NCI-H1417 treated with DMSO at 0.1 percent for 48 hours (cell line): Measurements from ENCODE around the gene ABLIM3.

ENCODE experiments used
- DNase-seq: peaks from one replicate; lab custom pipeline; 2025; lab: John Stamatoyannopoulos, UW

ABLIM3 gene

GRCh38 chr5:149133795-149134777 is 7.2 kb upstream of the ABLIM3 start:
- no peak for DNase-seq

DNA sequence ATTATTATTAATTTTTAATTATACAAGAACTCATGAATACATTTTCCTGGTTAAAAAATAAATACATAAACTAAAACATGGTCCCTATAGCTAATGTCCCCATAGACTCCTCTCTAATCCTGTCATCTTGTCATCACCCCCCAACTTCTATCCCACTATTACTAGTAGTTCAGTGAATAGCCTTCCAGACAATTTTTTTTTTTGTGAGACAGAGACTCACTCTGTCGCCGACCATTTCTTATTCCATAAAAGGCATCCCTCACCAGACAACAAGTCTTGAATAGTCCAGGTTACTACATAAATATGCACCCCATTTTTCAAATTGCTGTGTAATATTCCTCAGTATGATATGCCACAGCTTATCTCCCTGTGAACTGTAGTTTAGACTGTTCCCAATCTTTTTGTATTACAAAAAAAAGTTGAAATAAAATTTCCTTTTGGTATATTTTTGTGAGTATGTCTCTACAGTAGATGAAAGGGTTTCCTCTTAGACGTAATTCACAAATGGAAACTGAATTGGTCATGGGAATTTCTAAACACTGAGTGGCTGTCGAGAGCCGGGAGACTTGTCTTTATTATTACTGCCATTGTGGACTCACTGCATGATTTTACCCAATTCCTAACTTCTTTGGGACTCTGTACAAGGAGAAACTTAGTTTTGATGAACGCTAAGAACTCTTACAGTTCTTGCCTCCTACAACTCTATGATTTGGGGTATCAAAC is 6.4 kb upstream of the ABLIM3 start:
- no peak for DNase-seq

GRCh38 chr5:149135536-149136201 is 5.6 kb upstream of the ABLIM3 start:
- DNase-seq, result no peak

DNA sequence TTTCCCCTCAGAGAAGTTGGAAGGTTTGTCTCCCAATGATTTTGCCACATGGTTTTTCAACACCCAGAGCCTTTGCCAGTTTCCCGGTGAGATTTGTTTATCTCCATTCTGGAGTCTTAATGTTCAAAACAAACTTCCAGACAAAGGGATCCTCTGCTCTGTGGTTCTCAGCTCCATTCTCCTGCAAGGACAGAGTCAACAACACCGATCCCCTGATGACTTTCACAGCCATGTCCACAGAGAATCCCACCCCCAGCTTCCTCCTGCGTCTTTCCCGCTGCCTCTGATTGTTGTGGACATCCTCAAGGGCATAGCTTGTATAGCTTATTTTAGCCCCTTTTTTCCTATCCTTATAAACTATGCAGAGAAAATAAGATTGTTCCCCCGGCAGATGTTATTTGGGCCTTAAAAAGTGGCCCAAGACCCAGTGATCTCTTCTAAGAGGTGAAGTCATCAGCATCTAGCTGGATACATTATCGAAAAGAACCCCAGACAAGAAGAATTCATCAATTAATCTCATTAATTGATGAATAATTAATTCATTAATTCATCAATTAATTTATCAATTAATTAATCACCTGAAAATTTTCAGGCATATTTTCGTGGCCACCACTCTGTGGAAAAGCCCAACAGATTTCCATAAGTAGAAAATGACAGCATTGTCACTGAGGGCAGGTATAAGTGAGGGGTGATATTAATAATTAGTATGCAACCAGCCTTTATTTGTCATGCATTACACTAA is 2.9 kb upstream of the ABLIM3 start:
- no peak for DNase-seq

DNA sequence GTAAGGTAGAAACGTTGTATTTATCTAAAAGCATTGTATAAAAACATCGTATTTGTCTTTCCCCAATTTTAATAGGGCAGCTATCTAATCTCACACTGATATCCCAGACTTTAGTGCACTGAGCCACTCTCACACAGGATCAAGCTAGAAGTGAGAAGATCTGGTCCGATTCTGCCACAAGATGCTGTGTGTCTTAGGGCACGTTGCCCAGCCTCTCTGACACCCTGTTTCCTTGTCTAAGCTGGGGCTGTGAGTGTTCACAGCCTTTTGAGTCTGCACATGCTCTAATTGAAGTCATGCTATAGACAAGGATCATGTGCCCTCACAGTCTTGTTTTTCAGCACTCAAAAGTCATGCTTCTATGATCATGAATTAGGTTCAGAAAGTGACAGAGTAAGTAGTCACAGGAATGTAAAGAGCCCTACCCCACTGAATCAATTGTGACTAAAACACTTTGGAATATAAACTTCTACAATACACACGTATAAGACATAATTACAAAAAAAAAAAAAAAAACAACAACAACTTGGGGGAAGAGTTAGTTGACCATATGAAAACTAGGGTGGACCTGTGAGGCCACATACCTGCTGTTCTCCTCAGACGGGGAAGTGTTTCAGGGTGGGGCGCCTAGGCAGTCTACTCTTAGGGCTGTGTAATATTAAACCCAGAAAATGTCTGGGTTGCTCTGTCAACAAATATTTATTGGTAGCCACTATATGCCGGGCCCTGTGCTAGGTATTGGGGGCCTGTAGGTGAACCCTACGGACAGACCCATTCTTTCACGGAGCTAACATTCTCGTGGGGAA is 893 bp upstream of the ABLIM3 start:
- DNase-seq, result no peak

GRCh38 chr5:149141957-149142851 is 911 bp downstream of the ABLIM3 start:
- DNase-seq, result no peak

DNA sequence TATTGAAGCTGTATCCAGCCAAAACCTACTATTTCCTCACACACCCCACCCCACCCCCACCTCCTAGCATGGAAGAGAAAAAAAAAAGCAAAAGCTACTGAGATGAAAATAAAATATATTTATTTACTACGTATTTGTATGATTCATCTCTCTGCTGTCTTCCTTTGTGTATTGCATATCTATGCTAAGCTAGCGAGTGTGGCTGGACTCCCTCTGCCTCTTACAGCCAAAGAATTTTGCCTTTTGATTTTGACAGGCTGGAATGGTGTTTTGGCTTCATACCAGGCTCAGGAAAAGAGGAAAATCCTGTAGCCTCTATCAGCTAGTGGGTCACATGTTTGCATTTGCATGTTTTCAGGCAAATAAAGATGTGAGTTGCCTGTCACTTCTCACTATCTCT is 2.2 kb downstream of the ABLIM3 start:
- DNase-seq, result no peak

DNA sequence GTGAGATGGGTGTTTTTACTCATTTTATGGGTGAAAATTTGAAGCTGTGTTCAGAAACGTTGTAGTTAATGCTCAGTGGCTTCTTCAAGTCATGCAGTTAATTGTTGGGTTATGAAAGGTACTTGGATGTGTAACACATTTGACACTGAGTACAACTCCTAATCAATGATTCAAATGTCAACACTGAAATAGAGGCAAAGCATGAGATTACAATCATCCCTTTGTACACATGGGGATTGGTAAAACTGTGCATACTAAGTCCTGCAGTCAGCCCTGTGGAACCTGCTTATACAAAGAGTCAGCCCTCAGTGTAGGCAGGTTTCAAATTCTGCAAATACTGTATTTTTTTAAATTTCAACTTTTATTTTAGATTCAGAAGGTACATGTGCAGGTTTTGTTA is 3.3 kb downstream of the ABLIM3 start:
- DNase-seq, result no peak

GRCh38 chr5:149145138-149145537 is 3.8 kb downstream of the ABLIM3 start:
- no peak for DNase-seq

- no peak for DNase-seq
These were observed 6.4 kb downstream of the ABLIM3 start for GRCh38 chr5:149147676-149148075.

DNA sequence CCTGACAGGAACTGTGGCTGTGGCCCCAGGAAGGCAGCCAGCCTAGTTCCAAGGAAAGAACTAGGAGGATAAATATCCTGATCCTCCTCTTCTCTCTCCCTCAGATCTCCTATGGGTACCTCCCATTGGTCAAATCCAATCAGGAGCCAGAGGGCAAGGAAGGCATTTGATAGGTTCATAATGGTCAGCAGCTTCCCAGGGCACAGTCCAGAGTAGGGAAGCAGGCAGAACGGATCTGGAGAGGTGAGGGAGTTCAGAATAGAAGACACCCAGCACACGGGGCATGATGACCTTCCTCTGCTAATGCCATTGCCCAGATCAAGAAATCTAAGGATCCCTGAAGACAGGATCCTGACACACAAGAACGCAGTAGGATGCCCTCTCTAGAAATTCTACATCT is 8.6 kb downstream of the ABLIM3 start:
- no peak for DNase-seq

- DNase-seq, result no peak
These were observed 9.2 kb downstream of the ABLIM3 start for GRCh38 chr5:149150457-149150856.

DNA sequence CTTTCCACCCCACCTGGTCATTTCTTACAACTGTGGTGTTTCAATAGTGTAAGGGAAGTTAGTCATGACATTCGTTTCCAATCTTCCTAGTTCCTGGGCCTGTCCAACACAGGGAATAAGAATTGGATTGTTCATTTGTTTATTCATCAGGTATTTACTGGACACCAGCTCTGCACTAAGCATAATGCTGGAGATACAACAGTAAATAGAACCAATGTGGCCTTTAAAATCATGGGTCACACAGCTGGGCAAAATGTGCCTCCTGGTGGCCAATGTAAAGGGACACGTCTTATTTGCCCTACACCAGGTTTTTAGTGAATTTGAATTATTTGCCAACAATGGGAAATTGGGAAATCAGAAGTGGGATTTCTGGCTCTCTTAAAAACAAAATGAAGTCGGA is 10.4 kb downstream of the ABLIM3 start:
- no peak for DNase-seq

DNA sequence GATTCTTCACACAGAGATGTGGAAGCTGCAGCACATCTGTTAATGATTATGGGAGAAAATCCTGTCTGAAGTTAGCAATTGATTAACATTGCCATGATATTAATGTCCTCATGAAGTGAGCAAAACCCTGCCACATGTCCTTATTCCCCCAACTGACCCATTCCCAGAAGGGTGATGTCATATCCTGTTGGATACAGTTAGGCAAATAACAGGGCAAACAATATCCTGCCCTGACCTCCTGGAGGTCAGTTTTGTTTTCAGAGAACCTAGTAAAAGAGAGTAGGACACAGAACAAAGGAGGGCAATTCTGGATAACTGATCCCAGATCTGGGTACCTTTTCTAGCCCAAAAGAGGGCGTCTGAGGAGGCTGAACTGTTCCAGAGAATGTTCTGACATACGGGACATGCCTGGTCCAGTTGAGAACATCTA is 11.0 kb downstream of the ABLIM3 start:
- DNase-seq, result no peak

DNA sequence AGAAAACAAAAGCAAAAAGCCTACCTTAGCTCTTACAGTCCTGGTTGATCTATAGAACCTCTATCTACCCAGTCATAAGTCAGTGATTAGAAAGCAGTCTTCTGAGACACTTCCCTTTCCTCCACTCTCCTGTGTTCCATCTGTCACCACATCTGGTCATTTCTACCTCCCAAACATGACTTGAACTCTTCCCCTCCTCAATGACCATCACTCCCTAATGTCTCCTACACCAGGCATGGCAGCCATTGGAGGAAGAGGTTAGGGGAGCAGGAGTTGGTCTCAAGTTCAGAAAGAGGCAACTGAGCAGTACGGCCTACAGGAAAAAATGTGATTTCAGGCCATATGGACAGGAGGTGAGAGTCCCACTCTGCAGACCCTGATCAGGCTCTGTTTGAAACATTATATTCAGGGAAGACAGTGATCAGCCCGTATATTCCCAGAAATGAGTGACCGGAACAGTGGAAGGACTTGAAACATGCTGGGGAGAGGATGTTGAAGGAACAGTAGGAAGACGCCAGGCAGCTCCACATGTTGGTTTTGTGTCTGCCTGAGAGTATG is 12.0 kb downstream of the ABLIM3 start:
- no peak for DNase-seq

- DNase-seq, result no peak
These were observed 12.7 kb downstream of the ABLIM3 start for GRCh38 chr5:149153751-149154610.

GRCh38 chr5:149154650-149155049 is 13.4 kb downstream of the ABLIM3 start:
- DNase-seq, result no peak

DNA sequence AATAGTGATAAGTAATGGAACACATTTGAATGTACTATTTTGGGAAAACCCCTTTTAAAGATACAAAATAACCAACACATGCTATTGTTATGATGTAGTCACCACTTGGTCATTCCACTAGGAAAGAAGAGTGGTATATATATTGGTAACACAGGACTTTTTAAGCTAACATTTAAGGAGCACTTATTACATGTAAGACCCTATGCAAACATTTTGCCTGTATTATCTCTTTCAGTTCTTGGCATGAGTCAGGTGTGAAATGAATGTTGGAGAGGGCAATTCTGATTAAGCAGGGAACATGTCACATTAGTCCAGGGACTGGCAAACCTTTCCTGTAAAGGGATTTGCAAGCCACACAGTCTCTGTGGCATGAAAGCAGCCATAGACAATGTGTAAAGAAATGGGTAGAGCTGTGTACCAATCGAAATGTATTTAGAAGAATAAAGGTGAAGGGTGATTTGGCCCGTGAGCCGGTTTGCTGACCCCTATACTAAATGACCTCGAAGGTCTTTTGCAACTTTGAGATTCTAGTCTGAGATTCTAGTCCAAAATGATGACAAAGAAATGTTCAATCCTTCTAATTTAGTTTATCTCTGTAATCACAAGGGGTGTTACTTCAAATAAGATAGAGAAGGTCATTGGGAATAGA is 15.3 kb downstream of the ABLIM3 start:
- no peak for DNase-seq
